Lung microvascular endothelial cell (primary cell): ENCODE results near the gene DOLPP1. TPM values are rescaled to one million over a fixed set of nuclear protein-coding genes. Genes with fewer than 3 reads are reported as not detected.
"Not testable (repeated sequence)": the region's sequence is repeated elsewhere in the genome, so short reads cannot be mapped to it uniquely, and the experiment has no call there.

Experiments
- DNase-seq, 2 donors: peaks; one replicate each; pipeline versions ENCODE4 v3.0.0 to v3.0.0-alpha.2; 2010; ENCODE audit warnings: low read depth in 2 of 2
- total RNA-seq: library from RNA; depleted of rRNA; stranded (reverse); fragments of >200 nt; gene quantifications from 2 replicates; pipeline ENCODE4 v1.2.1, GENCODE V29; 2014

Gene DOLPP1, protein sequence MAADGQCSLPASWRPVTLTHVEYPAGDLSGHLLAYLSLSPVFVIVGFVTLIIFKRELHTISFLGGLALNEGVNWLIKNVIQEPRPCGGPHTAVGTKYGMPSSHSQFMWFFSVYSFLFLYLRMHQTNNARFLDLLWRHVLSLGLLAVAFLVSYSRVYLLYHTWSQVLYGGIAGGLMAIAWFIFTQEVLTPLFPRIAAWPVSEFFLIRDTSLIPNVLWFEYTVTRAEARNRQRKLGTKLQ
- total RNA-seq: 7.2 and 8.3 TPM in 2 replicates

- peak; percentile 100 for DNase-seq
These were observed at the start of gene DOLPP1 for GRCh38 chr9:129080601-129081387. Gene DOLPP1, plus strand, starts transcription at chr9:129081111. Its CDS starts 21 bp downstream, at chr9:129081132.

DNA sequence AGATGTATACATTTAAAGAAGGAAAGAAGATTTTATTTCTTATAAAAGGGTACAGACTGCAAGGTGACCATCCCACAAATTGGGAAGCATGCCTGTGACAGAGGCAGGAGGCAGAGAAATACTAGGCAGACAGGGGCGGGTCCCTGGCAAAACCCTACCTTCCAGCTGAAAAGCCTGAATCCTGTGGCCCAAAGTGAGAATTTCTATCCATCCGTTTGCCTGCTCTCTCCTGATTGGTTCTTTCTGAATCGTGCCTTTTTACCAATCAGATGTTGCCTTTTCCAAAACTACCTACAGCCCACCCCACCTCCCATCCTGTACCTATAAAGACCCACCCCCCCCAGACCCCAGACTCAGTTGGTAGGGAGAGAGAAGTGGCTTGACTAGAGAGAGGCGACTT lies 49.4 kb upstream of the DOLPP1 start:
- DNase-seq: no peak

- no peak for DNase-seq
These were observed 48.3 kb upstream of the DOLPP1 start for GRCh38 chr9:129032541-129033159.

GRCh38 chr9:129033216-129033615 lies 47.7 kb upstream of the DOLPP1 start:
- DNase-seq: no peak

DNA sequence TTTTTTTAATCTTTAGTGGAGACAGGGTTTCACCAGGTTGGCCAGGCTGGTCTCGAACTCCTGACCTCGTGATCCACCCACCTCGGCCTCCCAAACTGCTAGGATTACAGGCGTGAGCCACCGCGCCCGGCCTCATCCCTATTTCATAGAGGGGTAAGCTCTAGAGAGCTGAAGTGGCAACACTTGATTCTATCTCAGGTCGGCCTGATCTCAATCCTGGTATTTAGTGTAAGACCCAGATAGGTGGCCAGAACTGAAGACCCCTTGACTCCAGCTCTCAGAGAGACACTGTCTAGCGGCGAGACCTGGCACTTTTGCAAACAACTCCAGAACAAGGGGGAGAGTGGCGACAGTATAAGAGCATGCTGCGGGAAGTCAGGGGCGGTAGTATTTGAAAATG lies 45.1 kb upstream of the DOLPP1 start:
- not testable (repeated sequence) for DNase-seq

- DNase-seq: peak; percentile 99
These were observed 44.5 kb upstream of the DOLPP1 start, which contains the start of gene MIGA2 for GRCh38 chr9:129036241-129036922. Gene MIGA2, plus strand, starts transcription at chr9:129036626. Its CDS starts 3,969 bp downstream, at chr9:129040595.

DNA sequence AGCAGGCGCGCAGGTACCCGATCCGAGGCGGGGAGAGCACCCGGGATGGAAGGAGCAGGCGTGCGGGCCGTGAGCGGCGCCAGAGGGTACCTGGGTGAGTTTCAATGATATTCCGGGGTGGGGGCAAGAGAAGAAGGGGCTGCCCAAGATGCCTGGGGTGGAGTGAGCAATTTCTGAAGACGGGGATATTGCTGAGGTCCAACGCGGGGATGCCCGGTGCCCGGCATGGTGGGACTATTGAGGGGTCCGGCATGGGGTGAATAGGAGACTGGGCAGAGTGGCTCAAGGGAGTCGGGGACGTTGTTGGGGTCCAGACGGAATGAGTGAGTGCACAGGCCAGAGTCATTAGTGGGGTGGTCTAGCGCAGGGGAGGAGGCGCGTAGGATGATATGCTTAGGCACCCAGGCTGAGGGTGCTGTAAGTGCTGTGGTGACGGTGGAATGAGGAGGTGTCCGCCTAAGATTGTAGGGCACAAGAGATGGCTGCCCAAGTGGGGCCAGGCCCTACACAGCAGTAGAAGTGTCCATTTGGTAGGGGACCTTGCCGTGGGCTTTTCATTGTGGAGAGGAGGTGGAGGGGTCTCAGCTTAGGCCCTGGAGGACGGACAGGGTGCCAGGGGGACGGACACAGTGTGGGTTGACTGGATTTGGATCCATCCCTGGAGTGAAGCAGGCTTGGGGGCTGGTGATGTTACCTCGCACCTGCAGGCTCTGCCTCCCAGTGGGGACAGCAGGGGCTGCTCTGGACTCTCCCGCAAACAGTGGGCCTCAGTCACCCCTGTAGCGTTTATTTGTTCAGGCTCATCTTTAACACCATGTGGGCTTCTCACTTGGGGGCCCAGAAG lies 43.8 kb upstream of the DOLPP1 start:
- no peak for DNase-seq

DNA sequence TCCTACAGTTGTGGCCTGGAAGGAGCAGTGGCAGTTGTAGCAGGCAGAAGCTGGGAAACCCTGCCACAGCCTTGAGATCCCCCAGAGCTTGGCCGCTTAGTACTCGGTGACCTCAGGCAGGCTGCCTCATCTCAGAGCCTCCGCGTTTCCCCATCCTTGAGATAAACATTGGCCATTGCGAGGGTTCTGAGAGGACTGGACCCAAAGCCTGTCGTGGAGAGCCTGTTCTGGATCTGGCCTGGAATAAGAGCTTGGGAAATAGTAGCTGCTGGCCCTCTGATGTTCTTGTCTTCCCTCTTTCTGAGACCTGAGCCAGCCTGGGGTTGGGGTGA lies 43.2 kb upstream of the DOLPP1 start:
- no peak for DNase-seq

- no peak for DNase-seq
These were observed 42.6 kb upstream of the DOLPP1 start for GRCh38 chr9:129038109-129038852.

DNA sequence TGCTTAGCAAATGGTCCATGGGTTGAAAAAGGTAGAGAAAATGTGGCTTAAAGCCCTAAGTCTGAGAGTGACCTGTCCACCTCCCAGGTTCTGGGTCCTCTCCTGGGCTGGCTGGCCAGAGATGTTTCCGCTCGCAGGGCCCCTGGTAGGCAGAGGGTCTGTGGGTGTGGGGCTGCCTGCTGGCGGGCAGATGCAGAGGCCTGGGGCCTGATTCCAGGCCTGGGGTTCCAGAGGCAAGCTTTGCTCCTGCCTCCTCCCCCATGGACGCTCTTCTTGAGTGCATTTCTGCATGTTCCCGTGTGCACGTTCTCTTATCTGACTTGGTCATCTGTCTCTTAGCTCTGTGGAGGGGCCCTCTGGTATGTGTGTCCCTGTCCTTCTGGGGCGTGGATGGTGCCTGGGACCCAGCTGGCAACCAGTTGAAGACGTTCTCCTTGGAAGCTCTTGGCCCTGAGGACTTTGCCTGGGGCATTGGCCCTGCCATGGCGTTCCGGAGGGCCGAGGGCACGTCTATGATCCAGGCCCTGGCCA lies 40.7 kb upstream of the DOLPP1 start:
- no peak for DNase-seq

- no peak for DNase-seq
These were observed 38.9 kb upstream of the DOLPP1 start for GRCh38 chr9:129042016-129042415.

- peak in 1 of 2 donors; percentile 64 for DNase-seq
These were observed 28.3 kb upstream of the DOLPP1 start for GRCh38 chr9:129052592-129052991.

GRCh38 chr9:129053020-129053419 lies 27.9 kb upstream of the DOLPP1 start:
- DNase-seq: no peak

- no peak for DNase-seq
These were observed 26.6 kb upstream of the DOLPP1 start for GRCh38 chr9:129054163-129054851.

DNA sequence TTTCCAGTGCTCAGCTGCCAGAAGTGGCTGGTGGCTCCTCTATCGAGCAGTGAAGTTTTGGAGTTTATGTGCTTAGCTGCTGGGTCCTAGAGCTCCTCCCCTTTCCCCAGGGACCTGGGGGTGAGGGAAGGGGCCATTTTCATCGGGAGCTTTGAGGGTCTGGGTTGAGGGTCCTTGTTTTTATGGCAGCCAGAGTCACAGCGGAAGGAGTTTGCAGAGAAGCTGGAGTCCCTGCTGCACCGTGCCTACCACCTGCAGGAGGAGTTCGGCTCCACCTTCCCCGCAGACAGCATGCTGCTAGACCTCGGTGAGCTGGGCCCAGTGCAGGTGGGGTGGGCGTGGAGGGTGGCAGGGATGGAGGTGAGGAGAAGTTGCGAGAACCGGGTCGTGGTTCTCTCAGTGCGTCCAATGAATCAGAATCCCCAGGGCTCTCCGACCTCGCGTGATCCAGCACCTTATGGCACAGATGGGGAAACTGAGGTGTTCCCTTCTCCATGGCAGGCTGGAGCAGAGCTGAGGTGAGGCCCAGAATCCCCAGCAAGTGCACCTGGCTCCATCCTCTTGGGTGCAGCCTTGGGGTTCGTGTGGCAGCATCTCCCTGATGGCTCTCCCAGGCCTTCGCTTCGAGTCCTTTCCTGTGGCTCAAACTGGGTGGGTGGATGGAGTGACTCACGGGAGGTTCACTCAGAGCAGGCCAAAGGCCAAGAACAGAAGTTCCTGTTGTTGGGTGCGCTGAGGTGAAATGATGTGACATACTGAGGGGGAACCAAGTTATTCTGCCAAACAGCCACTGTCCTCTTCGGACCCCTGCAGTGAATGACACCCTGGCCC lies 21.7 kb upstream of the DOLPP1 start:
- DNase-seq: peak in 1 of 2 donors; percentile 46

- no peak for DNase-seq
These were observed 20.8 kb upstream of the DOLPP1 start for GRCh38 chr9:129059796-129060785.

- no peak for DNase-seq
These were observed 19.9 kb upstream of the DOLPP1 start for GRCh38 chr9:129060991-129061390.
